Tibial artery (tissue), 4 donors: Measurements from ENCODE around the gene KXD1.
"Not testable (repeated sequence)": the region's sequence is repeated elsewhere in the genome, so short reads cannot be mapped to it uniquely, and the experiment has no call there.

ENCODE experiments used
- DNase-seq, 2 donors: peaks; one replicate each; pipeline ENCODE4 v3.0.0-alpha.2; 2019
- H3K27ac ChIP-seq, 2 donors: fragments of 200-600 bp; sonication (generic) in 1 of 2; 1 replicate in 1 of 2; 2 replicates in 1 of 2; pipeline ENCODE4 v1.5.1; 2018 to 2019; ENCODE audit warnings: mild to moderate bottlenecking in 1 of 2
- H3K27me3 ChIP-seq, 2 donors: fragments of 200-600 bp; sonication (generic) in 1 of 2; one replicate each; pipeline versions ENCODE4 v1.5.1 to v1.6.0; 2016 to 2019
- H3K36me3 ChIP-seq, 3 donors: fragments of 200-600 bp; sonication (generic) in 2 of 3; one replicate each; pipeline ENCODE4 v1.5.1; 2016 to 2019; ENCODE audit warnings: mild to moderate bottlenecking in 2 of 3
- H3K4me1 ChIP-seq, 4 donors: fragments of 200-600 bp; sonication (generic) in 2 of 4; 1 replicate in 3 of 4; 2 replicates in 1 of 4; pipeline ENCODE4 v1.5.1; 2016 to 2019
- H3K4me3 ChIP-seq, 2 donors: fragments of 200-600 bp; sonication (generic) in 1 of 2; 1 replicate in 1 of 2; 2 replicates in 1 of 2; pipeline ENCODE4 v1.5.1; 2018 to 2019; ENCODE audit warnings: mild to moderate bottlenecking in 2 of 2
- H3K9me3 ChIP-seq, 3 donors: fragments of 200-600 bp; sonication (generic) in 1 of 3; one replicate each; pipeline ENCODE4 v1.5.1; 2016 to 2019
- CTCF ChIP-seq, 2 experiments: fragments of 200-600 bp in 1 of 2; fragments of 450-650 bp in 1 of 2; IDR thresholded peaks; one replicate each; pipeline ENCODE4 v1.5.1; 2017 to 2019; ENCODE audit warnings: antibody characterized with exemption in 2 of 2, mild to moderate bottlenecking in 1 of 2, moderate library complexity in 1 of 2
- intact Hi-C: fragments of 100-400 bp; cut with DNase I; formaldehyde crosslinking; loops from one replicate; pipeline ENCODE4 v1.15.0; 2023; ENCODE audit warnings: low total_unique reads

The KXD1 gene

GRCh38 chr19:18590273-18591272, 32.9 kb downstream of the KXD1 start:
- peak; percentile 62 to 85 for DNase-seq
- Histone ChIP-seq H3K4me1 (peaks cover 0 to 43% (median 35%) of the 10 kb centered on the region in 4 donors), H3K4me3 (peak overlapping the region in 1 of 2 donors; percentile 72), H3K9me3 (no peaks in the 10 kb centered on the region), H3K27ac (peak overlapping the region in 1 of 2 donors; percentile 84), H3K36me3 (peaks cover 0 to 20% (median 0%) of the 10 kb centered on the region in 3 donors), H3K27me3 (no peaks in the 10 kb centered on the region)
- peak in 1 of 2 experiments; percentile 4 for TF ChIP-seq CTCF (IDR thresholded peaks at IDR 0.05)
- intact Hi-C loops: loop anchor here (10.0 kb wide), 1 partner anchor 254 kb away; no protein-coding TSS in a partner anchor

GRCh38 chr19:18591735-18592385, 34.2 kb downstream of the KXD1 start:
- no peak for TF ChIP-seq CTCF (IDR thresholded peaks at IDR 0.05)
- Histone ChIP-seq H3K27me3 (no peaks in the 10 kb centered on the region), H3K36me3 (peaks cover 0 to 20% (median 0%) of the 10 kb centered on the region in 3 donors), H3K9me3 (no peaks in the 10 kb centered on the region), H3K4me3 (no peak overlapping the region), H3K4me1 (peaks cover 0 to 46% (median 36%) of the 10 kb centered on the region in 4 donors), H3K27ac (no peak overlapping the region)
- DNase-seq: peak in 1 of 2 donors; percentile 77
- intact Hi-C loops: loop anchor here (10.0 kb wide), 1 partner anchor 253 kb away; no protein-coding TSS in a partner anchor

DNA sequence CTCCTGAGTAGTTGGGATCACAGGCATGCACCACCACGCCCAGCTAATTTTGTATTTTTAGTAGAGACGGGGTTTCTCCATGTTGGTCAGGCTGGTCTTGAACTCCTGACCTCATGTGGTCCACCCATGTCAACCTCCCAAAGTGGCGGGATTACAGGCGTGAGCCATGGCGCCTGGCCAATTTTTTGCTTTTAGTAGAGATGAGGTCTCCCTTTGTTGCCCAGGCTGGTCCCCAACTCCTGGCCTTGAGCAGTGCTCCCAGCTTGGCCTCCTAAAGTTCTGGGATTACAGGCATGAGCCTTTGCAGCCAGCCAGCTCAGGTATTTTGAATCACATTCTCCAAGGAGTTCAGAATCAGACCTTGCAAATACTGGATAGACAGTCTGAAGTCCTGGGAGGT, 35.1 kb downstream of the KXD1 start:
- intact Hi-C loops: loop anchor here (10.0 kb wide), 1 partner anchor 252 kb away; no protein-coding TSS in a partner anchor
- H3K4me3 ChIP-seq, DNase-seq, H3K9me3 ChIP-seq, H3K27ac ChIP-seq, H3K27me3 ChIP-seq: not testable (repeated sequence)
- Histone ChIP-seq H3K36me3 (peaks cover 0 to 20% (median 0%) of the 10 kb centered on the region in 3 donors), H3K4me1 (peaks cover 0 to 44% (median 35%) of the 10 kb centered on the region in 4 donors)

- no peak for TF ChIP-seq CTCF (IDR thresholded peaks at IDR 0.05)
- Histone ChIP-seq H3K27ac (peak overlapping the region; percentile 51 to 74), H3K4me3 (peak overlapping the region; percentile 27 to 42), H3K27me3 (peaks cover 0 to 11% of the 10 kb centered on the region in 2 donors), H3K36me3 (peaks cover 4 to 20% (median 6%) of the 10 kb centered on the region in 3 donors), H3K9me3 (no peaks in the 10 kb centered on the region), H3K4me1 (peaks cover 0 to 37% (median 28%) of the 10 kb centered on the region in 4 donors)
- intact Hi-C loops: loop anchor here (10.0 kb wide), 1 partner anchor 251 kb away; no protein-coding TSS in a partner anchor
- DNase-seq: no peak
Measured at GRCh38 chr19:18593367-18594095, 35.9 kb downstream of the KXD1 start.

GRCh38 chr19:18594096-18594823, 36.6 kb downstream of the KXD1 start:
- H3K4me3 ChIP-seq: peak overlapping the region; percentile 27 to 42
- no peaks in the 10 kb centered on the region for H3K9me3 ChIP-seq
- H3K36me3 ChIP-seq: peaks cover 7 to 20% (median 14%) of the 10 kb centered on the region in 3 donors
- DNase-seq: peak; percentile 68 to 86
- H3K4me1 ChIP-seq: peaks cover 0 to 34% (median 28%) of the 10 kb centered on the region in 4 donors
- peak; percentile 91 to 95 for TF ChIP-seq CTCF (IDR thresholded peaks at IDR 0.05)
- peak overlapping the region; percentile 51 to 74 for H3K27ac ChIP-seq
- intact Hi-C loops: loop anchor here (10.0 kb wide), 1 partner anchor 251 kb away; no protein-coding TSS in a partner anchor
- peaks cover 0 to 18% of the 10 kb centered on the region in 2 donors for H3K27me3 ChIP-seq
